GM11168 (cell line): ENCODE results near the gene TBC1D23.
"Not testable (repeated sequence)": the region's sequence is repeated elsewhere in the genome, so short reads cannot be mapped to it uniquely, and the experiment has no call there.

Source experiments
- in situ Hi-C: fragments of 300-500 bp; cut with MboI; formaldehyde crosslinking; loops from one replicate; pipeline ENCODE4 v1.12.0; 2022; ENCODE audit warnings: low sequenced_read_pairs; ENCODE audit not compliant: unreplicated experiment

Gene TBC1D23

DNA sequence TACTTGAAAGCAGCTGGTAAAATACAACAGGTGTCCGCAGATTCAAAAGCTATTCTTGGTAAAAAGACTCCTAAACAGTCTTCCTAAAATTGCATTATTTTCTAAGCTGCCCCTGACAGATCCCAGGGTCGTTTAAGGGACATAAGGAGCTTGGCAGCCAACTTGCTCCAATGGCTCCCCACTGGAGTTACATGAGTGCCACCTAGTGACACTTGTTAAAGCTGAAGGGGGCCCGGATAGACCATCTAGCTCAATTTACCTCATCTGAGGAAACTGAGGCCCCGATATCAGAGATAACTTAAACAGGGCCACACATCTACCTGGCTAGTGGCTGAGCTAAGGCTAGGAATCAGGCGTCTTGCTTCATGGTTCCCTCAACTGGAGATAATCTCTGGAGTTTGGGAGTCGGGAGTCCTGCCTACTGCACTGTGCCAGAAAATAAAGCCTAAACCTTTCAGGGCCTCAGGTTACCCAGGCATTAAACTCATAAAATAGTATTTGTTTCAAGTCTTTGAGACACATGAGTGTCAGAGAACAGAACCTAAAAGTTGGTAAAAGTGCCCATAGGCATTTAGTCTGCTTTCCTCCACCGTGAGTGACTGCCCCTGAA, 6.5 kb upstream of the TBC1D23 start:
- in situ Hi-C loops, result loop anchor here (5.0 to 10.0 kb wide), 2 partner anchors 187 to 419 kb away; no protein-coding TSS in a partner anchor

GRCh38 chr3:100256731-100257151, 4.1 kb upstream of the TBC1D23 start:
- in situ Hi-C loops, result loop anchor here (10.0 kb wide), 1 partner anchor 422 kb away; no protein-coding TSS in a partner anchor

DNA sequence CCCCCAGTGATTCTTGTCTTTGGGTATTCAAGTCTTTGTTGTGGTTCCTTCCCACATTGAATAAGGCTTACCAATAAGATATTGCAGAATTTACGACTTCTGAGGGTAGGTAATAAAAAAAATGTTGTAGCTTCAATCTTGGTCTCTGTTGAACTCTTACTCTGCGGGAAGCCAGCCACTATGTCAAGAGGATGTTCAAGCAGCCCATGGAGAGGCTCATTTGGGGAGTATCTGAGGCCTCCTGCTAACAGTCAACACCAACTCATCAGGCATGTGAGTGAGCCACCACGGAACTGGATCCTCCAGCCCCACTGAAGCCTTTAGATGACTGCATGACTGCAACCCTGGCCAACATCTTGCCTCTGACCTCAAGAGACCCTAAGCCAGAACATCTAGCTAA, 3.2 kb upstream of the TBC1D23 start:
- in situ Hi-C loops, result loop anchor here (10.0 kb wide), 1 partner anchor 423 kb away; no protein-coding TSS in a partner anchor

- in situ Hi-C loops, result no loop called here
Measured at GRCh38 chr3:100260081-100260684, 609 bp upstream of the TBC1D23 start.

DNA sequence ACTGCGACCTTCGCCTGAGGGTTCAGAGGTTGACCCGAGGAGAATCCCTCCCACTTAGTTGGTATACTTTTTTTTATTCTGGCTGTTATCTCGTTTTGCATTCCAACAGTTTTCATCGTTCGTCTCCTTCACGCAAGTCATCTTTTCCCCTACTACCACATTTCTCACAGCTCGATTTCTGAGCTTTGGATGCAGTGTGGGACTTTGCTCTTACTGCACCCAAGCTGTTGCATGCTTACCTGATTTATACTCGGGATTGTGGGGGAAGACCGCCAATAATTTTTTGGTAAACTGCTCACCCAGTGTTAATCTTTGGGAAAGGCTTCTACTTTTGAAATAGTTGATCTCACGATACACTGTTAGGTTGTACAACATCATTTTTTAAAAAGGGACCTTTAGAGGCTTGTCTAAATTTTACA, 702 bp downstream of the TBC1D23 start:
- in situ Hi-C loops, result no loop called here

DNA sequence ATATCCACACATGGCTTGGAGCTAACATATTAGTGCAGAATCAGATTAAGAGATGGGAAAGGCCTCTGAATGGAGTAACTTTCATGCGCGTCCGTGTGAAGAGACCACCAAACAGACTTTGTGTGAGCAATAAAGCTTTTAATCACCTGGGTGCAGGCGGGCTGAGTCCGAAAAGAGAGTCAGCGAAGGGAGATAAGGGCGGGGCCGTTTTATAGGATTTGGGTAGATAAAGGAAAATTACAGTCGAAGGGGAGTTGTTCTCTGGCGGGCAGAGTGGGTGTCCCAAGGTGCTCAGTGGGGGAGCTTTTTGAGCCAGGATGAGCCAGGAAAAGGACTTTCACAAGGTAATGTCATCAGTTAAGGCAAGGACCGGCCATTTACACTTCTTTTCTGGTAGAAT, 2.1 kb downstream of the TBC1D23 start:
- in situ Hi-C loops, result not testable (repeated sequence)

GRCh38 chr3:100263583-100263982, 2.8 kb downstream of the TBC1D23 start:
- in situ Hi-C loops, result no loop called here

- in situ Hi-C loops, result no loop called here
Measured at GRCh38 chr3:100264242-100264641, 3.5 kb downstream of the TBC1D23 start.

- in situ Hi-C loops, result no loop called here
Measured at GRCh38 chr3:100265016-100265415, 4.2 kb downstream of the TBC1D23 start.

DNA sequence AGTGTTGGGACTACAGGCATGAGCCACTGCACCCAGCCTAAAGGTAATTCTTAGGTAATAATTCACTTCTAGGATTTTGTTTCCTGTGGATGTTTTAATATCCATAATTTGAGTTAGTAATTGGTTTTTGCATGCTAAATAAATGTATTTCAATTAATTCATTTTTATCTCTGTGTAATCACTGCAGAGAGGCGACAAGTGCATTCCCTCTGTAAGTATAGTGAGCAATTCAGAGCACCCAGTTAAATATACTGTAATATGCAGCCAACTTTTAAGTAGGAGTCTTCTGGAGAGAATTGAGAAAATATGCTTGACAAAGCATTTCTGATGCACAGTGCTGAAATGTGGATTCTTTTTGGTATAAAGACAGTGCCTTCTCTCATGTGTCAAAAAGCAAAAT, 5.7 kb downstream of the TBC1D23 start:
- in situ Hi-C loops, result no loop called here

DNA sequence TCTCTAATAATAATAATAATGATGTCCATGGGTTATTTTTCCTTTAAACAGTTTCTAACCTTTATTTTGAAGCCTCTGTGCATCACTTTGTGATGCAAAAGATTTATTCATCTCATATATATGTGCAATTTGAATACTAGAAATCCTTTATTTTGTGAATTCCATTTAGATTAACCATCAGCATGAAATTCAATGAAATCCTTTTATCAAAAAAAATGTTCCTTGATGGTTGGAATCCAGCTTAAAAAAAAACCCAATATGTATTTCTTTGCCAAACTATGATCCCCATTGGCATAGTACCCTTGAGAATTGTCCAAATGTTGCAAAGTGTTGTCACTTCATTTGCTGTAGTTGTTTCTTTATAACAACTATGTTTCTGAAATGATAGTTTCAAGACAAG, 7.4 kb downstream of the TBC1D23 start:
- in situ Hi-C loops, result no loop called here

DNA sequence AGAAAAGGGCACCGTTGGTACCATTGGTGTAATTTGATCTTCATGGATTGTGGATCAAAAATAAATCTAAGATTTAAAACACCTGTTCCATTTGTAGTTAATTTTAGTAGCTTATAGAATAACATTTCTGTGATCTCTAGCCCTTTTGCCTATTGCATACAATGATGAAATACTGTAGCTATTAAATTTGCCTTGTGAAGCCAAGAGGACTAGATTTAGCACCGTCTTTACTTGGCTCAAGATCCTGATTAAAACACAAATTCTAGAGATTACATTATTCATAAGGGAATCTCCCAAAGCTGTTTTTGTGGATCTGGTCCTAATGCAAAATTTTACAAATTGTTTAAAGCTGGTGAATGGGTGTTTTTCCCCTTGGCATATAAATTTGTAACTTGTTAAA, 8.2 kb downstream of the TBC1D23 start:
- in situ Hi-C loops, result no loop called here

- in situ Hi-C loops, result no loop called here
Measured at GRCh38 chr3:100269410-100270214, 8.8 kb downstream of the TBC1D23 start.

DNA sequence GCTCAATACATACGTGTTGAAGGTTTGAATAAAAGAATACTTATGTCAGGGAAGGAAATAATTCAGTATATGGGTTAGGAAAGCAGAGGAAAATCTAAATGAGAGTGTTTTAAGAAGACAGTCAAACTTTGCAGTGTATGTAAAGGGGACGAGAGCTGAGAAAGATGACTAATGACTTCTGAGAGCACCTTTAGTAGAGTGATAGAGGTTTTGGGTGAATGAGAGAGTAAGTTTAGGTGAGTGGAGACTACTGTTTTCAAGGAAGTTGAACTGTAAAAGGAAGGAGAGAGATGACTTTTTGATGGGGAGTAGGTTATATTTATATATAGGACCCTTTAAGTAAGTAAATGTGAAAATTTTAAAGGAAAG, 9.4 kb downstream of the TBC1D23 start:
- in situ Hi-C loops, result no loop called here

GRCh38 chr3:100271522-100271921, 10.7 kb downstream of the TBC1D23 start:
- in situ Hi-C loops, result no loop called here

GRCh38 chr3:100272797-100273611, 12.2 kb downstream of the TBC1D23 start:
- in situ Hi-C loops, result not testable (repeated sequence)

GRCh38 chr3:100274361-100274760, 13.6 kb downstream of the TBC1D23 start:
- in situ Hi-C loops, result no loop called here

DNA sequence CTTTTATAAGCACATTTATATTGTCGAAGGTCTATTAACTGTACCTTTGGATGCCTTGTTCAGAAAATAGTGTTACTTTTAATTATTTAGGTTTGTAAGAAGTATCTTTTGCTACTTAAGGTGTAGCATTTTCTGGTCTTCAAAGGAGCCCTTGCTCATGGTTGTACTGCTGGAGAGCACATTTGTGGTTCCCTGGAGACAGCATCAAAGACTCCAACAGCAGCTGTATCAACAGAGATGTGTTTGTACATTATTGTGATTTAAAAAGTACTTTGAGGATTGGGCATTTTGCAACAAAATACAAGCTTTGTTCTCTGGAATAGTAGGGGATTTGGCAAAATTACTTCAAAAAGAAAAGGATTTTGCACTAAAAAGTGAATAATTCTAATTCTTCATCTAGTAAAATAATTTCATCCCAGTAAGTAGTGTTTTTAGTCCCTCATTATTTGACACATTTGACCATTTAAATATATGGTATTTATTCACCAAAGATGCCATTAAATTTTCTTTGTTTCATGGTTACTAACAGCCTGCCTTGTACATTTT, 16.5 kb downstream of the TBC1D23 start:
- in situ Hi-C loops, result no loop called here

- in situ Hi-C loops, result no loop called here
Measured at GRCh38 chr3:100278910-100279309, 18.1 kb downstream of the TBC1D23 start.

DNA sequence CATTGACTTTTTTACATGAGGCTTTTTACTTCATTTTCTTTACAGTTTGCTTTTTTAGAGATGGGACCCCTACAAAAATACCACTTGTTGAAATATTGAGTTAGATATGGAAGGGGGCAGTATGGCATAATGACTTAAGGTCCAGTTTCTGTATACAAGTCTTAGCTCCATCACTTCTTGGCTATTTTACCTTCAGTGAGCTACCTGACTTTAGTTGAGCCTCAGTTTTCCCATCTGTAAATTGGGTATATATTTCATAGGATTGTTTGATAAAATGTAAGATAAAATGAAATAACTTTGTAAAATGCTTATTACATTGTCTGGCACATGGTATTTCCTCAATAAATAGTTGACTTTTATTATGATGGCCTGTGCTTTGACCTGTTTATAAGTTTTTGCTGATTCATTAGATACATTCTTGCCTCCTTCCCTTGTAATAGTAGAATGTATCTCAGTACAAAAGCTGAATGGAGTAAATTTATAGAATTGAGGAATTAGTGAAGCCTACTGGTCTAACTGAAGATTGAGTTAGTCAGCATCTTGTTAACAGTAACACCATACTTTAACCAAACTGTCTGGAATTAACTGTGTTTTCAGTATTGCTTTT, 27.6 kb downstream of the TBC1D23 start:
- in situ Hi-C loops, result no loop called here
